GM21723 (cell line): ENCODE data around the gene DLG1.
"Not testable (repeated sequence)": the region's sequence is repeated elsewhere in the genome, so short reads cannot be mapped to it uniquely, and the experiment has no call there.

Source experiments
- ATAC-seq: cut with Tn5 transposase; IDR thresholded peaks from one replicate; pipeline ENCODE4 v1.9.1; 2021; ENCODE audit warnings: mild to moderate bottlenecking, moderate library complexity; ENCODE audit not compliant: unreplicated experiment

The DLG1 gene

DNA sequence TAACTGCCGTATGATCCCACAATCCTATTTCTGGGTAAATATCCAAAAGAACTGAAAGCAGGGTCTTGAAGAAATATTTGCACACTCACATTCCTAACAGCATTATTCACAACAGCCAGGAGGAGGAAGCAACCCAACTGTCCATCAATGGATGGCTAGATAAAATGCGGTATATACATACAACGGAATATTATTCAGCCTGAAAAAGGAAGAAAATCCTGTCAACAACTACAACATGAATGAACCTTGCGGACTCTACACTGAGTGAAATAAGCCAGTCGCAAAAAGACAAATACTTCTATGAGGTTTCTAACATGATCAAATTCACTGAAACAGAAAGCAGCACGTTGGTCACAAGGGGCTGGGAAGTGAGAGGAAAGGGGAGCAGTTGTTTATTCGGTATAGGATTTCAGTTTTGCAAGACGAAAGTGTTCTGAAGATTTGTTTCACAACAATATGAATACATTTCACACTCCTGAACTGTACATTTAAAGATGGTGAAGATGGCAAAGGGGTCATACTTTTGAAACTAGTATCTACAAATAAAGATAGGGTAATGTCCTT is 6.2 kb downstream of the DLG1 start:
- ATAC-seq, result no peak

GRCh38 chr3:197289726-197290125 is 8.7 kb downstream of the DLG1 start:
- ATAC-seq, result no peak

DNA sequence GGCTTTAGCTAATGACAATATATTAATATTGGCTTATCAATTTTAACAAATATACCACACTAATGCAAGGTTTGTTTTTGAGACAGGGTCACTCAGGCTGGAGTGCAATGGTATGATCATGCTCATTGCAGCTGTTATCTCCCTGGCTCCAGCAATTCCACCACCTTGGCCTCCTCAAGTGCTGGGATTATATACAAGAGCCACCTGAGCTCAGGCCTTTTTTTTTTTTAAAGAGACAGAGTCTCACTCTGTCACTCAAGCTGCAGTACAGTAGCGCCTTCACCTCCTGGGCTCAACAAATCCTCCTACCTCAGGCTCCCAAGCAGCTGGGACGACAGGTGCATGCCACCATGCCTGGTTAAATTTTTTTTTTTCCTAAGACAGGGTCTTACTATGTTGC is 11.7 kb downstream of the DLG1 start:
- no peak for ATAC-seq

DNA sequence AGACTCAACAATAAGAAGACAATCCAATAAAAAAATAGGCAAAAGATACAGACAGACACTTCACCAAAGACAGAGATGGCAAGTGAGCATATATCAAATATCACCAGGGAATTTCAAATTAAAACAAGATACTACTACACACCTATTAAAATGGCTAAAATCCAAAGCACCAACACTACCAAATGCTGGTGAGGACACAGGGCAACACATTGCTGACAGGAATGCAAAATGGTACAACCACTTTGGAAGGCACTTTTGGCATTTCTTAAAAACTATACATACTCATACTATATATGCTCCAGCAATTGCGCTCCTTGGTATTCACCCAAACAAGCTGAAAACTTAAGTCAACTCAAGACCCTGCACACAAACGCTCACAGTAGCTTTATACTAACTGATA is 12.9 kb downstream of the DLG1 start:
- no peak for ATAC-seq

GRCh38 chr3:197283045-197283444 is 15.4 kb downstream of the DLG1 start:
- ATAC-seq, result no peak

DNA sequence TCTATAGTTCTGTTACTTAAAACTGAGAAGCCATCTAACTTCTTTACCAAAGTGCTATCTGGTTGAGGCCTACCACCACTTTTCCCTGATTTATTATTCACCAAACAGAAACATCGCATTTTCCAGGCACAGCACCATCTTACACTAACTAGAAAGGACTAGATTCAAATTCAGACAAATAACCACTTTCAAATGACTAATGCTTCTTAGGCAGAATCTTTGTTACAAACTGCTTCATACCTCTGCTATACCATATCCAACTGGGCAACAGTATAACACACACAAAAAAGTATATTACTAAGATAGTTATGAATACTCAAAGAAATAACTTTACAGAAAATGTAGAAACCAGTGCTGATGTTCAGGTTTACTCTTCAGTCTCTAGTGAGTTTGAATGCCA is 16.6 kb downstream of the DLG1 start:
- ATAC-seq, result no peak

DNA sequence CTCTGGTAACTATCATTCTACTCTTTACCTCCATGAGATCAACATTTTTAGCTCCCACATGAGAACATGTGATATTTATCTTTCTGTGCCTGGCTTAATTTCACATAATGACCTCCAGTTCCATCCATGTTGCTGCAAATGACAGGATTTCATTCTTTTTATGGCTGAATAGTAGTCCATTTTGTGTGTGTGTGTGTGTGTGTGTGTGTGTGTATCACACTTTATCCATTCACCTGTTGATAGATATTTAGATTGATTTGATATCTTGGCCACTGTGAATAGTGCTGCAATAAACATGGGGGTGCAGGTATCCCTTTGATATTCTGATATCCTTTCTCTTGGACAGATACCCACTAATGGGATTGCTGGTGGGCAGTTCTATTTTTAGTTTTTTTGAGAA is 18.3 kb downstream of the DLG1 start:
- no peak for ATAC-seq

- ATAC-seq, result no peak
These were observed 19.5 kb downstream of the DLG1 start for GRCh38 chr3:197278933-197279332.

DNA sequence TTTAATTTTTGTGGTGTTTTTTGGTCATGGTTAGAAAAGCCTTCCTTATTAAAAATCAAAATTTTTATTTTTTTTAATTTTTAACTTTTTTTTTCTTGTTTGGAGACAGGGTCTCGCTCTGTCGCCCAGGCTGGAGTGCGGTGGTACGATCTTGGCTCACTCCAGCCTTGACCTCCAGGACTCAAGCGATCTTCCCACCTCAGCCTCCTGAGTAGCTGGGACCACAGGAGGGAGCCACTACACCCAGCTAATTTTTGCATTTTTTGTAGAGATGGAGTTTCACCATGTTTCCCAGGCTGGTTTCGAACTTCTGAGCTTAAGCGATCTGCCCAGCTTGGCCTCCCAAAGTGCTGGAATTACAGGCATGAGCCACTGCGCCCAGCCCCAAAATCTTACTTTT is 21.6 kb downstream of the DLG1 start:
- not testable (repeated sequence) for ATAC-seq

GRCh38 chr3:197270558-197271317 is 27.7 kb downstream of the DLG1 start:
- ATAC-seq, result no peak

- ATAC-seq, result no peak
These were observed 29.4 kb downstream of the DLG1 start for GRCh38 chr3:197269024-197269423.

GRCh38 chr3:197268294-197268693 is 30.1 kb downstream of the DLG1 start:
- ATAC-seq, result no peak

GRCh38 chr3:197266331-197266730 is 32.1 kb downstream of the DLG1 start:
- no peak for ATAC-seq

GRCh38 chr3:197262709-197263108 is 35.7 kb downstream of the DLG1 start:
- ATAC-seq, result no peak

- no peak for ATAC-seq
These were observed 37.3 kb downstream of the DLG1 start for GRCh38 chr3:197261164-197261509.

DNA sequence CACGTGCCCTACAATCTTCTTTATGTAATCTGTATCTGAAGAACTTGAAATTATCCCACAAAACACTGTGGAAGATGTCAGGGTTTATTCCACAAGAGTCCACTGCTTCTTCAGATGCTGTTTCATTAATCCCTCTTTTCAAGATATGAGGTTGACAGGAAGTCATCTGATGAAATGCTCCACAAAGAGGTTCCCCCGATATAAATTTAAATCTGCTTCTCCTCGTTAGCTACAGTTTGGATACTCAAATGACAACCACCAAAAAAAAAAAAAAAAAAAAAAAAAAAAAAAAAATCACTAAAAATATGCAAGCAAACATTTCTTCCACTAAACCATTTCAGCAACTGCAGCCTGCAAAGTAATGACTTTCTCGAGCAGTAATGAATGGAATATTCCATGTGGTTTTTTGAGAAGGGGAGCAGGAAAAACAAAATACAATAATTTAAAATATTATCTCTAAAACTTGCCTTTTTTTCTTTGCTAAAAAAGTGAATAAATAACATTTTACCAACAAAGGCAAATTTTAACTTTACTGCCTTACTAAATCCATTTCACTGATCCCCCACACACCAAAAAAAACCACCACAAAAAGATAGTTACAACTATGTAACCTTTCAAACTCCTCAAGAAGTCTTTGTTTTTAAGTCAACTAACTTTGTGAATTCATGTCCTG is 37.8 kb downstream of the DLG1 start:
- ATAC-seq, result no peak

DNA sequence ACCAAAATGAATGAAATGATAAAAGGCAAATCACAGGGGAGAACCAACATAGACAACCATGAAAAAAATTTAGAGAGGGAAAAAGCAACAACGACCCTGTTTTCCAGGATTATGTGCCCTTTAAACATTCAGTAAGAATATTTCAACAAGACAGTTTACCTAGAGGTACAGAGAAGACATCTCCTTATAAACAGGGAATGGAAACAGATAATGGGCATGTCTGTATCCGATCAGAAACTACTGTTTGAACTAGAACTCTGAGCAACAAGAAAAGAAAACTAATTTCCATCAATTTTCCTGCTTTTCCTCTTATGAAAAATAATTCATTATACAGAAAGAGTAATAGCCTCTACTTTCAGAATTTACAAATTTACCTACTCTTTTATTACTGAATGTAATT is 39.3 kb downstream of the DLG1 start:
- no peak for ATAC-seq

DNA sequence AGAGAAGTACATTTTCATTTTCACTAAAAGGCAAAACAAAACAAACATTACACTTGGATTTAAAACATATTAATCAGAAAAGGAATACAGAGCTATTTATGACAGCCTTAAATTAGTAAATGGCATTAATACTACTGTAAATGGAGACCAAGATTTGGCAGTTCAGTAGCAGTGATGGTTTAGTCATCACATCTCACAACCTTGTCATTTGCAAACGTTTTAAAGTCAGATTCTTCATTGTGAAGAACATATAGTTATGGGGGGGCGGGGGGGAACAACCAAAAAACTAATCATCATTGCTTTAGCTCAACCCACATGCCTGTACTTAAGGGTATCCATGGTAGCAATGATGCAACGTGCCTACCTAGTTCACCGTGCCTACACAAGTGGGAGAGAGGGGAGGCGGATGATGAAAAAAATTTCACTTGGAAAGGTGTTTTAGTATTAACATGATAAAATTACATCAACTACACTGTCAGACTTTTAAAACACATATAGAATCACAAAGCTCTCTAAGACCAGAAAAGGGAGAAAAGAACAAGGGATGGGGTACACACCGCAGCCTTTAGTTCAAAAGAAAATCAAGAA is 40.1 kb downstream of the DLG1 start:
- ATAC-seq, result no peak

DNA sequence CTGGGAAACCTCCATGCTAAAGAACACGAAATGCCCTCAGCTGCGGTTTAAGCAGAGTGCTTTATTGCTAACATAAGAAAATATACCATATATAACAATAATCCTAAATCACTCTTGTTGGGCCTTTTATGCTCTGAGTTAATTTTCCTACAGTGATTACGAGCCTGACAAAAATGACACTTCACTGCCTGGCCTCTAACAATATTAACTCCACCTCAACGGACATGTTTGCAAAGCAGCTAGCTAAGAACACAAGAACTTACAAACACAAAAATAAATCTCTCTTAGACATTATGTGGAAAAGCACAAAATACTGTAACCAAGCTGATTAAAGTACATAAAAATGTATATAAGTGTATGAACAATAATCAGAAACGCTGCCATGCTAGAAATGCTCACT is 40.7 kb downstream of the DLG1 start:
- no peak for ATAC-seq

DNA sequence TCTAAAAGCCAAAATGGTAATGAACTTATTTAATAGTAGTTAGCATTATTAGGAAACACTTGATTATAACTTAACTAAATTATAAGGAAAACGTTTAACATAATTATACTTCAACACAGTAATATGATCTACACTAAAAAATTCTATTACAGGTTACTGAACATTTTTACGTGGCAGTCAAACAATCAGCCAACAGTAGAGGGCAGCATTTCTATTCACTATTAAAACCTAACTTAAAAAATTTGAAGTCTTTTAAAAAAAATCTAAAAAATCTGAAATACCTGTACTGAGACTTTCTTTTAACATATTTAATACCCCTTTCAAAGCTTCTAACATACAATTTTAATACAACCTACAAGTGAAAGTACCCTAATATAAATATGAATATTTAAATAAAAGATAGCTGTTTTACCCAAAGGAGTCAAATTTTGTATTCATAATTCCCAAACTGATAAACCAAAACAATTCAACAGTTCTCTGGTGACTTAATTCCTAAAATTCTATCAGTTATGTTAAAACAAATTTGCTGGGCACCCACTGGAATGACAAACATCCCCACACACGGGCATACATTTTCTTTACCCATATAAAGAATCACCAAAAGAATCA is 41.5 kb downstream of the DLG1 start:
- ATAC-seq, result no peak

GRCh38 chr3:197256104-197256503 is 42.3 kb downstream of the DLG1 start:
- no peak for ATAC-seq
